Measurements from ENCODE around the gene VPS13D.
"Not testable (repeated sequence)": the region's sequence is repeated elsewhere in the genome, so short reads cannot be mapped to it uniquely, and the experiment has no call there.

The VPS13D gene

GRCh38 chr1:12515234-12515633 is 285.4 kb downstream of the VPS13D start:
- DNase-seq (ENCODE audit: low spot score) = no peak

- DNase-seq (ENCODE audit: low spot score) = no peak
These were observed 286.9 kb downstream of the VPS13D start for GRCh38 chr1:12516741-12517140.

- DNase-seq (ENCODE audit: low spot score) = no peak
These were observed 289.3 kb downstream of the VPS13D start for GRCh38 chr1:12518931-12519692.

- no peak for DNase-seq (ENCODE audit: low spot score)
These were observed 290.0 kb downstream of the VPS13D start for GRCh38 chr1:12519693-12520364.

GRCh38 chr1:12521096-12521495 is 291.3 kb downstream of the VPS13D start:
- no peak for DNase-seq (ENCODE audit: low spot score)

- DNase-seq (ENCODE audit: low spot score) = not testable (repeated sequence)
These were observed 292.9 kb downstream of the VPS13D start for GRCh38 chr1:12522780-12523179.

GRCh38 chr1:12524266-12524665 is 294.4 kb downstream of the VPS13D start:
- no peak for DNase-seq (ENCODE audit: low spot score)

- peak; percentile 85 for DNase-seq (ENCODE audit: low spot score)
These were observed 295.7 kb downstream of the VPS13D start for GRCh38 chr1:12525311-12526181.

- DNase-seq (ENCODE audit: low spot score) = no peak
These were observed 297.7 kb downstream of the VPS13D start for GRCh38 chr1:12527564-12527963.

- DNase-seq (ENCODE audit: low spot score) = peak; percentile 73
These were observed 298.4 kb downstream of the VPS13D start for GRCh38 chr1:12528021-12528852.

GRCh38 chr1:12529640-12530174 is 299.9 kb downstream of the VPS13D start:
- DNase-seq (ENCODE audit: low spot score) = no peak

GRCh38 chr1:12530462-12531178 is 300.8 kb downstream of the VPS13D start:
- DNase-seq (ENCODE audit: low spot score) = no peak

- DNase-seq (ENCODE audit: low spot score) = no peak
These were observed 301.3 kb downstream of the VPS13D start for GRCh38 chr1:12531179-12531499.

GRCh38 chr1:12532405-12533315 is 302.8 kb downstream of the VPS13D start:
- no peak for DNase-seq (ENCODE audit: low spot score)

- no peak for DNase-seq (ENCODE audit: low spot score)
These were observed 306.3 kb downstream of the VPS13D start for GRCh38 chr1:12536023-12536639.

GRCh38 chr1:12537294-12537693 is 307.5 kb downstream of the VPS13D start:
- no peak for DNase-seq (ENCODE audit: low spot score)

GRCh38 chr1:12537906-12538461 is 308.2 kb downstream of the VPS13D start:
- no peak for DNase-seq (ENCODE audit: low spot score)

GRCh38 chr1:12538536-12538935 is 308.7 kb downstream of the VPS13D start:
- not testable (repeated sequence) for DNase-seq (ENCODE audit: low spot score)

- DNase-seq (ENCODE audit: low spot score) = no peak
These were observed 309.5 kb downstream of the VPS13D start for GRCh38 chr1:12539320-12539704.

Data from HuH-7.5 (cell line).